HepG2 (cell line): ENCODE data around the gene SHISA9. TPM values are rescaled to one million over a fixed set of nuclear protein-coding genes. Genes with fewer than 3 reads are reported as not detected.

Source experiments
- CREB1 ChIP-seq, 2 experiments: fragments of 450-650 bp in 1 of 2; IDR thresholded peaks; 2 replicates each; pipeline ENCODE4 v1.6.1; 2016 to 2017; ENCODE audit warnings: control low read depth in 1 of 2, mild to moderate bottlenecking in 1 of 2, missing compliant biosample characterization in 1 of 2, missing genetic modification characterization in 1 of 2
- DNMT3B ChIP-seq: conservative IDR thresholded peaks from 2 replicates; pipeline ENCODE4 v1.6.1; 2016; ENCODE audit warnings: missing biosample characterization, control low read depth
- ETV6 ChIP-seq: sonication (generic); formaldehyde crosslinking; conservative IDR thresholded peaks from 2 replicates; pipeline ENCODE4 v1.4.0; 2020; ENCODE audit warnings: missing genetic modification reagents
- GATAD1 ChIP-seq: IDR thresholded peaks from 2 replicates; pipeline ENCODE4 v1.6.1; 2016; ENCODE audit warnings: missing genetic modification reagents, missing compliant biosample characterization
- HMGA1 ChIP-seq: sonication (generic); formaldehyde crosslinking; conservative IDR thresholded peaks from 2 replicates; pipeline ENCODE4 v1.4.0; 2020; ENCODE audit warnings: missing genetic modification reagents
- MED1 ChIP-seq: sonication (generic); formaldehyde crosslinking; IDR thresholded peaks from 2 replicates; pipeline ENCODE4 v1.4.0; 2020; ENCODE audit warnings: missing genetic modification reagents
- NR2F6 ChIP-seq, 2 experiments: IDR thresholded peaks; 2 replicates each; pipeline ENCODE4 v1.6.1; 2016; ENCODE audit warnings: antibody characterized with exemption in 1 of 2, mild to moderate bottlenecking in 1 of 2
- SKI ChIP-seq: fragments of 450-650 bp; IDR thresholded peaks from one replicate; pipeline ENCODE4 v1.6.1; 2018; ENCODE audit warnings: mild to moderate bottlenecking; ENCODE audit not compliant: partially characterized antibody
- SMARCC2 ChIP-seq: fragments of 450-650 bp; IDR thresholded peaks from 2 replicates; pipeline ENCODE4 v1.6.1; 2017; ENCODE audit warnings: antibody characterized with exemption, mild to moderate bottlenecking
- SMYD3 ChIP-seq: sonication (generic); formaldehyde crosslinking; IDR thresholded peaks from 2 replicates; pipeline ENCODE4 v1.8.1; 2023; ENCODE audit warnings: mild to moderate bottlenecking, missing genetic modification reagents
- THYN1 ChIP-seq: sonication (generic); formaldehyde crosslinking; IDR thresholded peaks from 2 replicates; pipeline ENCODE4 v1.8.1; 2023; ENCODE audit warnings: low read depth, mild to moderate bottlenecking, moderate library complexity, missing genetic modification reagents, borderline replicate concordance
- U2AF1 ChIP-seq: fragments of 200-400 bp; formaldehyde crosslinking; optimal IDR thresholded peaks from 2 replicates; pipeline ENCODE3; 2017; ENCODE audit warnings: mild to moderate bottlenecking, low read depth, low read length
- ZFP41 ChIP-seq: sonication (generic); formaldehyde crosslinking; IDR thresholded peaks from 2 replicates; pipeline ENCODE4 v1.4.0; 2020; ENCODE audit warnings: mild to moderate bottlenecking, missing genetic modification reagents, borderline replicate concordance
- ZNF33A ChIP-seq: sonication (generic); formaldehyde crosslinking; IDR thresholded peaks from 2 replicates; pipeline ENCODE4 v1.5.1; 2020; ENCODE audit warnings: missing genetic modification reagents, mild to moderate bottlenecking, moderate library complexity, borderline replicate concordance
- ZNF75D ChIP-seq: sonication (generic); formaldehyde crosslinking; IDR thresholded peaks from 2 replicates; pipeline ENCODE4 v1.8.1; 2023; ENCODE audit warnings: missing genetic modification reagents, mild to moderate bottlenecking, borderline replicate concordance
- ZNF768 ChIP-seq: sonication (generic); formaldehyde crosslinking; IDR thresholded peaks from 2 replicates; pipeline ENCODE4 v1.4.0; 2020; ENCODE audit warnings: missing genetic modification reagents
- ZNF773 ChIP-seq: sonication (generic); formaldehyde crosslinking; IDR thresholded peaks from 2 replicates; pipeline ENCODE4 v1.4.0; 2020; ENCODE audit warnings: missing genetic modification reagents, borderline replicate concordance
- ZNF790 ChIP-seq: sonication (generic); formaldehyde crosslinking; IDR thresholded peaks from 2 replicates; pipeline ENCODE4 v1.8.0; 2022; ENCODE audit warnings: missing genetic modification reagents, mild to moderate bottlenecking, borderline replicate concordance
- polyA plus RNA-seq, 8 experiments: library from polyadenylated mRNA; depleted of rRNA in 3 of 8; stranded (reverse) in 7 of 8; unstranded in 1 of 8; fragments of >200 nt; fragmentation: Illumina TruSeq in 4 of 8; extraction: Trizol in 4 of 8; gene quantifications; 2 replicates each; pipeline versions ENCODE4 v1.2.1 to v1.2.3, GENCODE V29; 2011 to 2016; ENCODE audit warnings: low read depth in 4 of 8, missing spikeins in 1 of 8, mixed read lengths in 1 of 8; ENCODE audit not compliant: insufficient read depth in 1 of 8
- total RNA-seq, 5 experiments: library from RNA; depleted of rRNA; stranded (reverse); fragments of >200 nt; fragmentation: Illumina TruSeq; extraction: Trizol; gene quantifications; 2 replicates each; pipeline ENCODE4 v1.2.3, GENCODE V29; 2016; ENCODE audit warnings: low read depth in 1 of 5
- TF ChIP-seq, protein P1 (sequence below): sonication (generic); formaldehyde crosslinking; IDR thresholded peaks from 2 replicates; pipeline ENCODE4; 2020; ENCODE audit warnings: missing genetic modification reagents, mild to moderate bottlenecking, borderline replicate concordance
- TF ChIP-seq, protein P2 (sequence below): sonication (generic); formaldehyde crosslinking; IDR thresholded peaks from 2 replicates; pipeline ENCODE4 v1.8.0; 2022; ENCODE audit warnings: missing genetic modification reagents, low read depth, mild to moderate bottlenecking, borderline replicate concordance
- TF ChIP-seq, protein P3 (sequence below): sonication (generic); formaldehyde crosslinking; IDR thresholded peaks from 2 replicates; pipeline ENCODE4 v1.4.0; 2020; ENCODE audit warnings: missing genetic modification reagents

Gene SHISA9
- total and polyA plus RNA-seq, 2 of the 13 experiments (the other 11 are each of a cell fraction or from before 2014, with no cell fraction given), result 0.01 TPM; not detected in 1

DNA sequence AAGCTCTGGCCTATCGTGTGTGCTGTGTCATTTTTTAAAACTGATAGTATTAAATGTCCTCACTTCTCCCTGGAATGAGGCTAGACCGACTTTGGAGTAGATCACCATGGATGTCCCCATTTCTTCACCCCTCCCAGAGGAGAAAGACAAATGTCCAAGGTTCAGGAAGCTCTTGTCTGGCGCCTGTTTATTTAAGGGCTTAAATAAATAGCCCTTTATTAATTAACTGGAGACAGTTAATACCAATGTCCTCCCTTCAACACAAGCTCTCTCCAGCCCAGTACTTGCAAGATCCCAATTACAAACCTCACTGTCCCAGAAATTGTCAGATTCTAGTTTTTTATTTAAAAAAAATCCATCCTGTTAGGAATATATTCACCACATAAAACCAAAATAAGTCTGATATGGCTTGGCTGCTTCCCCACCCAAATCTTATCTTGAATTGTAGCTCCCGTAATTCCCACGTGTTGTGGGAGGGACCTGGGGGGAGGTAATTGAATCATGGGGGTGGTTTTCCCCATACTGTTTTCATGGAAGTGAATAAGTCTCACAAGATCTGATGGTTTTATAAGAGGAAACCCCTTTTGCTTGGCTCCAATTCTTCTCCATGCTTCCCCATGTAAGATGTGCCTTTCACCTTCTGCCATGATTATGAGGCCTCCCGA is 344.4 kb downstream of the SHISA9 start (continued):
- TF ChIP-seq, protein P1, sequence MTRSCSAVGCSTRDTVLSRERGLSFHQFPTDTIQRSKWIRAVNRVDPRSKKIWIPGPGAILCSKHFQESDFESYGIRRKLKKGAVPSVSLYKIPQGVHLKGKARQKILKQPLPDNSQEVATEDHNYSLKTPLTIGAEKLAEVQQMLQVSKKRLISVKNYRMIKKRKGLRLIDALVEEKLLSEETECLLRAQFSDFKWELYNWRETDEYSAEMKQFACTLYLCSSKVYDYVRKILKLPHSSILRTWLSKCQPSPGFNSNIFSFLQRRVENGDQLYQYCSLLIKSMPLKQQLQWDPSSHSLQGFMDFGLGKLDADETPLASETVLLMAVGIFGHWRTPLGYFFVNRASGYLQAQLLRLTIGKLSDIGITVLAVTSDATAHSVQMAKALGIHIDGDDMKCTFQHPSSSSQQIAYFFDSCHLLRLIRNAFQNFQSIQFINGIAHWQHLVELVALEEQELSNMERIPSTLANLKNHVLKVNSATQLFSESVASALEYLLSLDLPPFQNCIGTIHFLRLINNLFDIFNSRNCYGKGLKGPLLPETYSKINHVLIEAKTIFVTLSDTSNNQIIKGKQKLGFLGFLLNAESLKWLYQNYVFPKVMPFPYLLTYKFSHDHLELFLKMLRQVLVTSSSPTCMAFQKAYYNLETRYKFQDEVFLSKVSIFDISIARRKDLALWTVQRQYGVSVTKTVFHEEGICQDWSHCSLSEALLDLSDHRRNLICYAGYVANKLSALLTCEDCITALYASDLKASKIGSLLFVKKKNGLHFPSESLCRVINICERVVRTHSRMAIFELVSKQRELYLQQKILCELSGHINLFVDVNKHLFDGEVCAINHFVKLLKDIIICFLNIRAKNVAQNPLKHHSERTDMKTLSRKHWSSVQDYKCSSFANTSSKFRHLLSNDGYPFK (CRISPR knock-in tag), result no peak
- TF ChIP-seq ETV6 (no peak), ZNF773 (CRISPR knock-in tag) (no peak), ZNF75D (no peak), NR2F6 (IDR thresholded peaks at IDR 0.05) (peak; percentile 61), NR2F6 (CRISPR knock-in tag; IDR thresholded peaks at IDR 0.05) (peak; percentile 57; the same call in 1 of the 2 replicates), HMGA1 (CRISPR knock-in tag) (no peak), ZNF790 (CRISPR knock-in tag) (no peak), MED1 (CRISPR knock-in tag) (peak; percentile 64), GATAD1 (peak; percentile 37; the same call in 1 of the 2 replicates), ZNF33A (CRISPR knock-in tag) (no peak), DNMT3B (CRISPR knock-in tag) (no peak; the same call in 1 of the 2 replicates), U2AF1 (no peak), SMARCC2 (peak; percentile 12; the same call in 1 of the 2 replicates), ZNF768 (CRISPR knock-in tag) (no peak), THYN1 (CRISPR knock-in tag) (no peak), SMYD3 (CRISPR knock-in tag) (no peak), ZFP41 (no peak), SKI (peak; percentile 98), CREB1 (IDR thresholded peaks at IDR 0.05) (no peak), CREB1 (CRISPR knock-in tag; IDR thresholded peaks at IDR 0.05) (peak; percentile 47; the same call in 1 of the 2 replicates)
- TF ChIP-seq, protein P2, sequence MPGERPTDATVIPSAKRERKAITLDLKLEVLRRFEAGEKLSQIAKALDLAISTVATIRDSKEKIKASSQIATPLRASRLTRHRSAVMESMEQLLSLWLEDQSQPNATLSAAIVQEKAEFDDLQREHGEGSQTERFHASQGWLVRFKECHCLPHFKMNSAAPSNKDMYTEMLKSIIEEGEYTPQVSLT (CRISPR knock-in tag), result no peak
- TF ChIP-seq, protein P3, sequence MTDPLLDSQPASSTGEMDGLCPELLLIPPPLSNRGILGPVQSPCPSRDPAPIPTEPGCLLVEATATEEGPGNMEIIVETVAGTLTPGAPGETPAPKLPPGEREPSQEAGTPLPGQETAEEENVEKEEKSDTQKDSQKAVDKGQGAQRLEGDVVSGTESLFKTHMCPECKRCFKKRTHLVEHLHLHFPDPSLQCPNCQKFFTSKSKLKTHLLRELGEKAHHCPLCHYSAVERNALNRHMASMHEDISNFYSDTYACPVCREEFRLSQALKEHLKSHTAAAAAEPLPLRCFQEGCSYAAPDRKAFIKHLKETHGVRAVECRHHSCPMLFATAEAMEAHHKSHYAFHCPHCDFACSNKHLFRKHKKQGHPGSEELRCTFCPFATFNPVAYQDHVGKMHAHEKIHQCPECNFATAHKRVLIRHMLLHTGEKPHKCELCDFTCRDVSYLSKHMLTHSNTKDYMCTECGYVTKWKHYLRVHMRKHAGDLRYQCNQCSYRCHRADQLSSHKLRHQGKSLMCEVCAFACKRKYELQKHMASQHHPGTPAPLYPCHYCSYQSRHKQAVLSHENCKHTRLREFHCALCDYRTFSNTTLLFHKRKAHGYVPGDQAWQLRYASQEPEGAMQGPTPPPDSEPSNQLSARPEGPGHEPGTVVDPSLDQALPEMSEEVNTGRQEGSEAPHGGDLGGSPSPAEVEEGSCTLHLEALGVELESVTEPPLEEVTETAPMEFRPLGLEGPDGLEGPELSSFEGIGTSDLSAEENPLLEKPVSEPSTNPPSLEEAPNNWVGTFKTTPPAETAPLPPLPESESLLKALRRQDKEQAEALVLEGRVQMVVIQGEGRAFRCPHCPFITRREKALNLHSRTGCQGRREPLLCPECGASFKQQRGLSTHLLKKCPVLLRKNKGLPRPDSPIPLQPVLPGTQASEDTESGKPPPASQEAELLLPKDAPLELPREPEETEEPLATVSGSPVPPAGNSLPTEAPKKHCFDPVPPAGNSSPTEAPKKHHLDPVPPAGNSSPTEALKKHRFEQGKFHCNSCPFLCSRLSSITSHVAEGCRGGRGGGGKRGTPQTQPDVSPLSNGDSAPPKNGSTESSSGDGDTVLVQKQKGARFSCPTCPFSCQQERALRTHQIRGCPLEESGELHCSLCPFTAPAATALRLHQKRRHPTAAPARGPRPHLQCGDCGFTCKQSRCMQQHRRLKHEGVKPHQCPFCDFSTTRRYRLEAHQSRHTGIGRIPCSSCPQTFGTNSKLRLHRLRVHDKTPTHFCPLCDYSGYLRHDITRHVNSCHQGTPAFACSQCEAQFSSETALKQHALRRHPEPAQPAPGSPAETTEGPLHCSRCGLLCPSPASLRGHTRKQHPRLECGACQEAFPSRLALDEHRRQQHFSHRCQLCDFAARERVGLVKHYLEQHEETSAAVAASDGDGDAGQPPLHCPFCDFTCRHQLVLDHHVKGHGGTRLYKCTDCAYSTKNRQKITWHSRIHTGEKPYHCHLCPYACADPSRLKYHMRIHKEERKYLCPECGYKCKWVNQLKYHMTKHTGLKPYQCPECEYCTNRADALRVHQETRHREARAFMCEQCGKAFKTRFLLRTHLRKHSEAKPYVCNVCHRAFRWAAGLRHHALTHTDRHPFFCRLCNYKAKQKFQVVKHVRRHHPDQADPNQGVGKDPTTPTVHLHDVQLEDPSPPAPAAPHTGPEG (CRISPR knock-in tag), result no peak
